Stimulated activated CD8-positive, alpha-beta memory T cell treated with anti-CD3 and anti-CD28 coated beads, Interleukin-7, amount 100 ng/mL, for 1 hour (primary cell): Measurements from ENCODE around the gene THAP7.
A peak's percentile ranks its signal among the peaks of the same experiment; 100 is the strongest.

Source experiments
- DNase-seq, 2 donors: peaks; one replicate each; pipeline ENCODE4 v3.0.0-alpha.2; 2020; ENCODE audit warnings: low read depth in 2 of 2

The THAP7 gene

DNA sequence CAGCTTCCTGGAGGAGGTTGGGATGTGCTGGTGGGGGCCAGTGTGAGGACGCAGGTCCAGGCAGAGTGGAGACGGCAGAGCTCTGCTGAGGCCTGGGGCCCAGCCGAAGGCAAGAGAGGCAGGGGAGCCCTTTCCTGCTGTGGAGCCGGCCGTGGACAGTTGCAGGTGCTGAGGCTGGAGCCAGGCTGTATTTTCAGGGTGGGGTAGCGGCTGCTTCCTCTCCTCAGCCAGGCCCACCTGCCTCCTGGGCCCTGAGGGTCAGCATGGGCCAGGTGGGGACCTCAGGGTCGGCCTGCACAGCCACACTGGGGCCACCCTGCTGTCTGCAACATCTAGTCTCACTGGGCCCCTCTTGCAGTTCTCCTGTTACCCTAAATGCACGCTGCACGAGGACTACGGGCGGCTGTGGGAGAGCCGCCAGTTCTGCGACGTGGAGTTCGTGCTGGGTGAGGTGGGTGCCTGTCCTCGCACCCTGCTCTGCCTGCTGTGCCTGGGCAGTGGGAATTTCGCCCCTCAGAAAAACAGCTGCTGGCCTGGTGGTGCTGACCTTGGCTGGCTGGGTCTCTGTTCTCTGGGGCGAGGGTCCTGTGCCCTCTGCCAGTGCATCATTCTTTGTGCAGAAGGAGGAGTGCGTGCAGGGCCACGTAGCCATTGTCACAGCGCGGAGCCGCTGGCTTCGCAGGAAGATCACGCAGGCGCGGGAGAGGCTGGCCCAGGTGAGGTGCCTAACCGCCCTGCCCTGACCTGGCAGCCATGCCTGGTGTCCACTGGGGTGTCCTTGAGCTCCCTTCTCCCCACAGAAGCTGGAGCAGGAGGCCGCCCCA lies 8.4 kb downstream of the THAP7 start:
- no peak for DNase-seq

DNA sequence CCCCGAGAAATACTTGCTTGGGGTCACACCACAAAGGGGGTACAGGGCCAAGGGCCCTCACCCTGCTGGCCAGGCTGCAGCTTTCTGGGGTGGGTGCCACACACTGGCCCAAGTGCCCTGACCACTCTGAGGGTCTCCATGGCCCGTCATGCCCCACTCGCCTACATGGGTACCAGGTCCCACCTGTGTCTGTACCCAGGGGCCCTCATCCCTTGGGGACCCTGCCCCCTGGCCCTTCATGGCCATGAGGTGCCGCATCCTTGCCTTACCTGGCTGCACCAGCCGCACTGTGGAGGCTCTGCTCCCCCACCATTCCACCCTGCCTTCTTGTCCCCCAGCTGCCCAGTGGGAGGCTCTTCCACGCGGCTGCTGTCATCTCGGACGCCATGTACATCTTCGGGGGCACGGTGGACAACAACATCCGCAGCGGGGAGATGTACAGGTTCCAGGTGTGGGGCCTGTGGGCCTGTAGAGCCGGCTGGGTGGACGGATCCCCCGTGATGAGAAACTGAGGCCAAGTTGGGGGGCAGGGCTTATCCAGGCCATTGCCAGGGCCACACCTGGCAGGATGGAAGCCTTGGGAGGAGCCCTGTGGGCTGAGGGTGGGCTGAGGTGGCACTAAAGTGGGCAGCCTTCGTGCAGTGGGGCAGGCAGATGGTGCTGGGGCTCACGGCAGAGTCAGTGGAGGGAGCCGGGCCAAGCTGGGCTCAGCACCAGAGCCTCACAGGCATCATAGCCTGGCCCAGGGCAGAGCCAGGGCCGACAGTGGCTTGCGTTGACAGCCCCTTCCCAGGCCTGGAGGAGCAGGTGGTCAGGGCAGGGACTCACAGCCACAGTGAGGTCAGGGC lies 9.2 kb downstream of the THAP7 start:
- DNase-seq: no peak

DNA sequence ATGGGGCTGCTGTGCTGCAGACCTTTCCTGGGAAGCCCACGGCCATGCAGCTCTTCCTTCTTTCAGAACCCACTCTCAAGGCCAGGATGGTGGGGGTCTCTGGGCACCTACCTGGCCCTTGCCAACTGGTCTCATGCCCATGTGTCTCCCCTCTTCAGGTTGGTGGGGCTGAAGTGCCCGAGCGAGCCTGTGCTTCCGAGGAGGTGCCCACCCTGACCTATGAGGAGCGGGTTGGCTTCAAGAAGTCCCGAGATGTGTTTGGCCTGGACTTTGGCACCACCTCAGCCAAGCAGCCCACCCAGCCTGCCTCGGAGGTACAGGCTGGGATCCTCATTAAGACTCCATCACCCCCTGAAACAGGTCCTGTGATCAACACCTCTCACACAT lies 9.9 kb downstream of the THAP7 start:
- no peak for DNase-seq

DNA sequence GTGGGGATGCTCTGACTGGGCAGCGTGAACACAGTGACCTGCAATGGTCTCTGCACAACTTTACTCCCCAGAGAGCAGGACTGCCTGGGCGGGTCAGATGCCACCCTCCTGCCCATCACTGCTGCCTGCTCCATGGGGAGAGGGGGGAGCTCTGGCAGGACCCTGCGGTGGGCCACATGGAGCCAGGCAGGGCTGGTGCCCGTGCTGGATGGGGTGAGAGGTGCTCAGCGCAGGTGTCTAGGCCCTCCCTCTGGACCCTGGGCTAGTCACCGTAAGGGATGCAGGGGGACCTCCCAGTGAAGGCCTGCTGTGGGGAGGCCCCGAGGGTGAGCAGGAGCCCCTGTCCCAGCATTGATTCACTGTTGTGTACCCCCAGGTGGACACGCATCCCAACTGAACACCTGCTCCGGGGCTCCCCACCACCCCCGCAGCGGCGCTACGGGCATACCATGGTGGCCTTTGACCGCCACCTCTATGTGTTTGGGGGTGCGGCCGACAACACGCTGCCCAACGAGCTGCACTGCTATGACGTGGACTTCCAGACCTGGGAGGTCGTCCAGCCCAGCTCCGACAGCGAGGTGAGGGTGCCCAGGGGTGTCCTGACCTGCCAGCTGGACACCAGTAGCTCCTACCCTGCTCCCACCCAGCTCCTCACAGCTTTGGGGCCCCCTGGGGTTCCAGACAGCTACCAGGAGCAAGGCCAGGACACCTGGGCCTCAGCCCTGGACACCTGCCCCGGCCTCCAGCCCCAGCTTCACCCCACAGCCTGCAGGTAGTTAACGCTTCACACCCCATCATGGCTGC lies 10.5 kb downstream of the THAP7 start:
- no peak for DNase-seq

DNA sequence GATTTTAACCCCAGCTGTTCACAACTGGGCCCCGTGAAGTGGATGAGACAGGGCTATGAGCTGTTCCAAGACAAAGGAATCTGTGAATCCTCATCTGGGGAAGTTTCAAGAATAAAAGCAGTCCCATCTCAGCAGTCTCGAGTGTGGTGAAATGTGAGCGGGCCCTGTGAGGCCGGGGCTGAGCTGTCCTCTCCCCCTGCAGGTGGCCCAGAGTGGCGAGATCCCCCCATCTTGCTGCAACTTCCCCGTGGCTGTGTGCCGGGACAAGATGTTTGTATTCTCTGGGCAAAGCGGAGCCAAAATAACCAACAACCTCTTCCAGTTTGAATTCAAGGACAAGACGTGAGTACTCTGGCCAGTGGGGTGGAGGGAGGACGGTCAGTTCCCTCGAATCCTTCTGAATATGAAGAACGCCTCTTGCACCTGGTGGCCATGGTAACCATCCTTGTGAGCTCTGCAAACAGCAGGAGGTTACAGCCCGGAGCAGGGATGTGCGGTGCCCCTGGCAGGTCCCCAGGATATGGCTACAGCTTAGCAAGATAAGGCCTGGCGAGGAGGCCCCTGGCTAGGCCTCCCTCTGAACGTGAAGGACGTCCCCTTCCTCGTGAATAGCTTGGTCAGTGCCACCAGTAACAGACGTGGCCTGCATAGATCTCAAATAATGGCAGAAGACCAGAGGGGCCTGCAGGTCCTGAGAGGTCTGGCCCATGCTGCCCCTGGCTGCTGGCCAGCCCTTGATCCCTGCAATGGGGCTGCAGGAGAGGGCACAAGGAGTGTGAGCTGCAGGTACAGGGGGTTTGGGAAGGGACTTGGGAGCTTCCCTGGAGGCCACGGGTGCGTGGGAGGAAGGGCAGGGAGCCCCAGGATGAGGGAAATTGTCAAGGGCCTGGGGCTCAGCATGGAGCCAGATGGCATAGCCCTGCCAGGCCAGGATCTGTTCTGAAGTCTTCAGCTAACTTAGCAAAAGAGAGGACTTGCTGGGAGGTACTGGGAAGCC lies 11.4 kb downstream of the THAP7 start:
- DNase-seq: no peak

DNA sequence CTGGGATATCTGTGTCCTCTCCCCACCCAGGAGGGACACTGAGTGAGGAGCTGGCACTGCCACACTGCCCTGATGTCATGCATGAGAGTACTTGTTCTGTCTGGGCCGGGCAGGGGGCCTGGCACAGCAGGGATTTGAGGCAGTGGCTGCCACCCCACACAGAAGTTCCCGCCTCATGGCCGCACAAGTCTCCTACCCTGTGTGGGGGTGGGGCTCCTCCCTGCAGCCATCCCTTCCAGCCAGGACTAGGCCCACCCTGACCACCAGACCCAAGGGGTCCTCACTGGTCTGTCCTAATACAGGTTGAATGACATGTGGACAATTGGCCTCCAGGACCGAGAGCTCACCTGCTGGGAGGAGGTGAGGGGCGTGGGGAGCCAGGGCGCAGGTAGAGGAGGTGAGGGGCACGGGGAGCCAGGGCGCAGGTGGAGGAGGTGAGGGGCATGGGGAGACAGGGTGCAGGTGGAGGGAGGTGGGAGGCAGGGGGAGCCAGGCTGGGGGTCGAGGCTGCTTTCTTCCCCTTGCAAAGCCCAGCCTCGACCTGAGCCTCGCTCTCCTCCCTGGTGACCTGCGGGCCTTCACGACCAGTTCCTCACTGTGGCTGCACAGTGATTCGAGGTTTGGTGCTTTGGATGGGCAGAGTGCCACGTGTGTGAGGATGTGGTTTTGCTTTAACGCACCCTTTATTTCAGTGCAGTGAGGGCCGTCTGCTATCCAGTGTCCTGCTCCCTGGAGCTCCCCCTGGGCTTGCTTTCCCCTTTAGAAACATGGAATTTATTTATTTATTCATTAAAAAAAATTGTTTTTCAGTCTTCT lies 12.4 kb downstream of the THAP7 start:
- no peak for DNase-seq

DNA sequence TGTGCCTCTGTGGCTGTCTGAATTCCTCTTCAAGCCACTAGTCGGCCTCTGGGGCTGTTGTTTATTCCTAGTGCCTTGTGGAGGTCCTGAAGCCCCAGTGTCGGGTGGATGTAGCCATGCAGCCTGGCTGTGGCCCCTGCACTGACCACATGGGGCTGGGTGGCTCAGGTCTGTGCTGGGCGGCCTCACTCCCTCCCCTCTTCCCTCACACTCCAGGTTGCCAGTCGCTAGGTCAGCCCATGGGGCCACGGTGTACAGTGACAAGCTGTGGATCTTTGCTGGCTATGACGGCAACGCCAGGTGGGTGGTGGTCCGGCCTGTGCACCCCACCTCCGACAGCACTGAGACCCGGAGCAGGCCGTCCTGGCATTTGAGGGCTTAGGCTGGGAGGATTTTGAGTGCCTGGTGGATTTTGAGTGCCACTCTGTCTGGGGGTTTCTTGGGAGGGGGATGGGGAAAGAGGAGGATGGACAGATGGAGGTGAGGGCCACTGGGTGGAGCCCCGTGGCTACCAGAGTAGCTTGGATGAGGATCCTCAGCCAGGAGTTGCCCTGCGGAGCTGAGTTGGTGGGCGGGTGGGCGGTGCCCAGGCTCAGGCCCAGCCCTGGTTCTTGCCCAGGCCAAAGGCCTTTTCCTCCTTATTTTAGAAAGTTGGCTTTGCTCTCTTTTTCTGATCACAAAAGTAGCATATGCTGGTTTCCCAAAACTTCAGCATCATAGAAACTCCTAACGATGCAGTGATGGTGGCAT lies 13.2 kb downstream of the THAP7 start:
- DNase-seq: no peak

DNA sequence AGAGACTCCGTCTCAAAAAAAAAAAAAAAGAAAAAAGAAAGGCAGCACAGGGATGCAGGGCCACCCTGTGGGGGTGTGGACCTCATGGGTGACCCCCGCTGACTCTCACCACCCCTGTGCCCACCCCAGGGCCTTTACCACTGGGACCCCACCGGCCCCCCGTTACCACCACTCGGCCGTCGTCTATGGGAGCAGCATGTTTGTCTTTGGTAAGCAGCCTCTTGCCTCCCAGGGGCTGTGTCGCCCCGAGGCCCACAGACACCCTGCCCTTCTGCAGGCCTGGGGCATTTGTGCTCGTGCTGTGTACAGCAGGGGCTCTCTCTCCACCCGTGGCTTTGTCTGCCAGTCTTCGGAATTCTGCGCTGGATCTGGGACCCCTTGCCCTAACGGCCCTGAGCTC lies 14.5 kb downstream of the THAP7 start:
- DNase-seq: no peak

DNA sequence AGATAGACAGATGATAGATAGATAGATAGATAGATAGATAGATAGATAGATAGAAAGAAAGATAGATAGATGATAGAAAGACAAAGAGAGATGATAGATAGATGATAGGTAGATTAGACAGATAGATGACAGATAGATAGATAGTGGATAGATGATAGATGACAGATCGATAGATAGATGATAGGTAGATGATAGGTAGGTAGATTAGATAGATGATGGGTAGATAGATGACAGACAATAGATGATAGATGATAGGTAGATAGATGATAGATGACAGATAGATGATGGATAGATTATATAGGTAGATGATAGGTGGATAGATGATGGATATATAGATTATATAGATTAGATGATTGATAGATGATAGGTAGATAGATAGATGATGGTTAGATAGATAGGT lies 15.6 kb downstream of the THAP7 start:
- DNase-seq: no peak

DNA sequence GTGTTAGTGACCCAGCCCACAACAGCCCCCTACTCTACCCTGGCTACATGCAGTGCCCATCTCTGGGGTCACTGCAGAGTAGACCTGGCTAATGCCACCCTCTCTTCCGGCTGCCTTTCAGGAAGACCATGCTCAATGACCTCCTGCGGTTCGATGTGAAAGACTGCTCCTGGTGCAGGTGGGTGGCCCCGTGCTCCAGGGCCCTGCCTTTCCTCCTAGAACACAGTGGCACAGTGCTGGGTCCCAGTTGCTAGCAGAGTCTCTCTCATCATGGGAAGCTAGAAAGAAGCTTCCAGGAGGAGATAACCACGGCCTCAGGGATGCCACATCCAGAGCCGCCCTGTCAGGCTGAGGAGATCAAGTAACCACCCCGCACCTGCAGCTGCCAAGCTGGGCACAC lies 16.2 kb downstream of the THAP7 start:
- DNase-seq: no peak

DNA sequence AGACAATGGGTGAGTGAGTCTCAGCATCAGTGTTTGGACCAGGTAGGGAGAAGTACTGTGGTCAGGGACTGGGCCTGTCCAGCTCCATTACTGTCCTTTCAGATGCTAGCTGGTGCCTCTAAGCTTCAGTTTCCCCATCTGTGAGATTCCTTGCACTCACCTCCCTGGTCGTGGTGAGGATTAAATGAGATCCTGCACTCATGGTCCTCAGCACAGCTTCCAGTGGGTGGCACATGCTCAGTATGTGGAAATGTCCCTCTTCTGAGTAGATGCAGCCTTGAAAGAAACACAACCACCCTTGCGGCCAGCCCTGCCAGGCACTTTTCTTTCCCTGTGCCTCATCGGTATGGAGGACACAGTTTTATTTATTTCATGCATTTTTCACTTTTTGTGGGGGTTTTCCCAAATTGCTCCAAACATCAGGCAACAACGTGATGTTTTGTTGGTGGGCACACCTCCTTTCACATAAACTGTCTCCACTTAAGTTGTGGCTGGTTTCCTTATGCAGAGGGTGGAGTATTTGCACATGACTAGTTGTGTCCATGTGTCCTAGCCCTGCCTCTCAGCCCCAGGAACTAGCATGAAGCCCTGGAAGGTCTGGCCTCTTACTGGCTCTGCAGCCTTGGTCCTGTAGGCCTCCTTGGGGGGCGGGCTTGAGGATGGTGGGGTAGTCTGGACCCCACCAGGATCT lies 18.7 kb downstream of the THAP7 start:
- DNase-seq: no peak

DNA sequence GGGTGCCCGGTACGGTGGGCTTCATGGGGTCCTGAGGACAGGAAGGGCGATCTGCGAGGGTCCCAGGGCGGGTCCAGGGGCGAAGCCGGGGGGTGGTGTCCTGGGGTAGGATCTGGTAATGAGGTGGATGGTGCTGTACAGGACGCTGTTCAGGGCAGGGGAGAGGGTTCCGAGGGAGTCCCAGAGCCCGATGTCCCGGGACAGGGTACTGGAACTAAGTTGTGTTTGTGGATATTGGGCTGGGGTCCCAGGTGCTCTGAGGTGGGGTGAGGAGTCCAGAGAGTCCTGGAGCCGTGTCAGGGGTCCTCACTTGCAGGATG lies 19.4 kb downstream of the THAP7 start:
- no peak for DNase-seq

DNA sequence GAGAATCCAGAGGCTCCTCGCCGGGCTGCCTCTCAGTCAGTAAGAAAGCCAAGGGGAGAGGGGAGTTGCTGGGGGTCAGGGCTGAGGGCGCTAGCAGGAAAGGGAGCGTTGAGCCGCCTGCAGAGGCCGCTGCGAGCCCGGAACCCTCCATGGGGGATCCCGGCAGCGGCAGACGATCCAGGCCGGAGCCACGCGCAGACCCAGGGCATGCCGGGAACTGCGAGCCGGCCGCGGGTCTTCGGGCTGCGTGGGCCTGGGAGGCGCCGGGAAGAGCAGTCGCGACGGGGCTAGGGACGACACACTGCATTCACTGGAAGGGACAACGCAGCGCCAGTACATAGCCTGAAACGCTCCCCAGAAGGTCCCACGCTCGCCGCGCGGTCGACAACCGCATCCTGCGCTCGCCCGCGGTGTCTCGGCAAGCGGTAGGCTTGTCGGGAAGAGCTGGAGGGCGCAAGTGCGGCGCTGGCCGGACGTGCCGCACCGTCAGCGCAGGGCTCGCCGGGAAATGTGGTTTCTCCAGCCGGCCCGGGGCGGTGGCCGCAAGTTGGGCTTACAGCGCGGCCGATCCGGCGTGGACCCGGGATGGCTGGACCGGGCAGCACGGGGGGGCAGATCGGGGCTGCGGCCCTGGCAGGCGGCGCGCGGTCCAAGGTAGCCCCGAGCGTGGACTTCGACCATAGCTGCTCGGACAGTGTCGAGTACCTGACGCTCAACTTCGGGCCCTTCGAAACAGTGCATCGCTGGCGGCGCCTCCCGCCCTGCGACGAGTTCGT lies 19.9 kb downstream of the THAP7 start, which contains the start of gene LZTR1:
Gene LZTR1, plus strand, starts transcription at position 511 of the 776 bp plus-strand sequence. Its CDS starts 75 bp downstream, at position 586.
- DNase-seq: peak in 1 of 2 donors; percentile 31

DNA sequence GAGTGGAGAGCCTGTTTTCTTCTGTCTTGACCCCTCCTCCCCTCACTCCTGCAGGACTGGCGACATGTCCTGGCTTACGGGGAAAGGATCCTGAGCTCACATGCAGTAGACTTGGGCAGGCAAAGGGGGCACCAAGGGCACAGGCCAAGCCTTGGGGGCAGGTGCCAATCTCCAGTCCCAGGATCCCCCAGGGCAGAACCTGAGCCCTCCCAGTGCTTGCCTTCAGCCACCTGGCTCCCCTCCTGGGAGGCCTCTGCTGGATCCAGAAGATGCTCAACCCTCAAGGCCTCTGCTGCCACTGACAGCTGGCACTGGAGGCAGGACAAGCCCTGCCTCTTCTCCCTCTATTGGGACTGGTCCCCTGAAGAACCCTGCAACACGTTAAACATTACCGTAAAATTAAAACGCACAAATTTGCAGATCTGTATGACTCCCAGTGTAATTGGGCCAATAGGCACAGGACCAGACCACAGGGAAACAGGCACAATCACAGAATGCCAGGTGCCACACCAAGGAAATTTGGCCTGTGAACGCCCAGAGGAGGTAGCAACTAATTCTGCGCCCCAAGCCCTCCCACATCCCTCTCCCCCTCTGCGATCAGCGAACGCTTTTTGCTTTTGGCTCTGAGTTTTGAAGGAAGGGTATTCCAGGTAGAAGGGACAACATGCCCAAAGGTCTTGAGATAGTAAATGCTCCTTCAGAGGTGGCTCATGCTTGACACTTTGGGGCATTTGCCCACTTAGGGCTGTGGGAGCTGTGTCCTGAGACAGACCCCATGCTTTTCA lies 20.8 kb downstream of the THAP7 start:
- DNase-seq: no peak

DNA sequence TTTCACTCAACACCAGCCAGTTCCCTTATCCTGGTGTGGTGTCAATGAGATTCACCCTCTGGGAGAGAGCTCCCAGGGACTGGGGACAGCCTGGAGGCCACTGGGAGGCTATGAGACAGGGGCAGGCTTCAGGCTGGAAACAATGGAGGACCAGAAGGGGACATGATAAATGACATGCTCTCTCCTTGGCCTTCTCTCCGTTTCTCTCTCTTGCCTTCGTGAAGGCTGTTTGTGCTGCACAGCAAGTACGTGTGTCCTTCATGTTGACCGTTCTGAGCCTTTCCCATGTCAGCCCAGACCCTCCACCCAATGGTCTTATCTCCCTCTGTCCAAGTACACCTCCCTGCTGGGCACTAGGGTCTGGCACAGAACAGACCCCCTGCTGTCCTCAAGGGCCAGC lies 21.4 kb downstream of the THAP7 start:
- no peak for DNase-seq

DNA sequence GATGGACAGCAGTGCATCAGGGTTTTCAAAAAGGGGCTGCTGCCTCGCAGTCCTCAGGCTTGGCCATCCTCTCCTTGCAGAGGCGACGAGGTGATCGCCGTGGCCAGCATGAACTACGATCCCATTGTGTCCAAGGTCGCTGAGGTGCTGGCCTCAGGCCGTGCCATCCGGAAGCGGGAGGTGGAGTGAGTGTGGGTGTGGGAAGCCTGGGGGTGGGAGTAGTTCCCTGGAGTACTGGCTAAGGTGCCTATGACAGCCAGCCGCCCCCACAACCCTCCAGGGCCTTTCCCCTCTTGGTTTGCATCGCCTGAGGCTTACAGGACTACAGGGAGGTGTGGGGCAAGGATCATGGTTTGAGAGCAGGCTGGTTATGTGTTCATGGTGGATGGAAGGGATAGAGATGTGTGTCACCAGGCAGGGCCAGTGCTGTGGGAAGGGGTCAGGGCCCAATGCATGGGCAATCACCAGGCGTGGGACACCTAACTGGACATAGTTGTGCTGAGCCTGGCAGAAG lies 21.9 kb downstream of the THAP7 start:
- no peak for DNase-seq

DNA sequence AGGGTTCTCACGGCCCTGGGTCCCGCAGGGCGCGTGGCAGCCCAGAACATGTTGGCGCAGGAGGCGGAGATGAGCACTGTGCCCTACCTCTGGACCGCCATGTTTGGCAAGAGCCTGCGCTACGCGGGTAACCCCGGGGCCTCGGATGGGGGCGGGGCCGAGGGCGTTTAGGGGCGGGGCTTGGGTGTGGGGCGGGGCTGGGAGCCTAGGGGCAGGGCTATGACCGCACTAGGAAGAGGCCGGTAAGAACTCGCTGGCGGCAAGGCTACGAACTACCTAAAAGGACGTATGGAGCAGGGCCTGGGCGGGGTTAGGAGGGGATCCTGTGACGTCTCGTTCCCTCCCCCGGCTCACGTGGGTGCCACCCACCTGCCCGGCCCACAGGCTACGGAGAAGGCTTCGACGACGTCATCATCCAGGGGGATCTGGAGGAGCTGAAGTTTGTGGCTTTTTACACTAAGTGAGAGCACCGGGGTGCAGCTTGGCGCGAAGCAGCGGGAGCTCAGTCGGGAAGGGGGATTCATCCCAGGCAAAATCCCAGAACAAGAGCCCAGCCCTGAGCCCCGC lies 22.6 kb downstream of the THAP7 start:
- DNase-seq: peak in 1 of 2 donors; percentile 15
